Adrenal gland (tissue), 5 donors: Measurements from ENCODE around the gene UQCC3.

Source experiments
- POLR2A ChIP-seq, 2 donors: fragments of 450-650 bp; IDR thresholded peaks; one replicate each; pipeline ENCODE4 v1.6.1; 2017; ENCODE audit warnings: antibody characterized with exemption in 2 of 2, mild to moderate bottlenecking in 2 of 2, moderate library complexity in 1 of 2
- TF ChIP-seq, protein P1 (sequence below), 6 experiments: fragments of 450-650 bp in 4 of 6; fragments of 200-600 bp in 2 of 6; sonication (generic) in 1 of 6; IDR thresholded peaks; 1 replicate in 5 of 6; 2 replicates in 1 of 6; pipeline versions ENCODE4 v1.5.1 to v1.8.0; 2016 to 2021; ENCODE audit warnings: antibody characterized with exemption in 6 of 6, mild to moderate bottlenecking in 2 of 6, moderate library complexity in 1 of 6
- donor health status: DM: no; HTN: no; CAD: no.

DNA sequence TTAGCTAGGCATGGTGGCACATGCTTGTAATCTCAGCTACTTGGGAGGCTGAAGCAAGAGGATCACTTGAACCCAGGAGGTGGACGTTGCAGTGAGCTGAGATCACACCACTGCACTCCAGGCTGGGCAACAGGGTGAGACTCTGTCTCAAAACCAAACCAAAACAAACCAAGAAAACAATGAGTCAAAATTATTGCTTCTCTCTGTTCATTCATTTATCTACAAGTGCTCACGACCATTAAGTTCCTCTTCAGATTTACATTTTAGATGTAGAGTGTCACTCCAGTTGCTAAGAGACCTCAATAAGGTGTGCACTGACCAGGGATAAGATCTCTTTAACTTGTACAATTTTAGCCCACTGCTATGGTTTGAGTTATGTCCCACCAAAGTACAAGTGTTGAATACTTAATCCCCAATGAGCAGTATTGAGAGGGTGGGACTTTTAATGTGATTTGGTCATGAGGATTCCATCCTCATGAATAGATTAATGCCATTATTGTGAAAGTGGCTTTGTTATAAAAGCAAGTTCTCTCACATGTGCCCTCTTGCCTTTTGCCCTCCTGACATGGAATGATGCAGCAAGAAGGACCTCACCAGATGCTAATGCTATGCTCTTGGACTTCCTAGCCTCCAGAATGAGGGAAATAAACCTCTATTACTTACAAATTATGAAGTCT, 48.0 kb downstream of the UQCC3 start:
- TF ChIP-seq, protein P1, sequence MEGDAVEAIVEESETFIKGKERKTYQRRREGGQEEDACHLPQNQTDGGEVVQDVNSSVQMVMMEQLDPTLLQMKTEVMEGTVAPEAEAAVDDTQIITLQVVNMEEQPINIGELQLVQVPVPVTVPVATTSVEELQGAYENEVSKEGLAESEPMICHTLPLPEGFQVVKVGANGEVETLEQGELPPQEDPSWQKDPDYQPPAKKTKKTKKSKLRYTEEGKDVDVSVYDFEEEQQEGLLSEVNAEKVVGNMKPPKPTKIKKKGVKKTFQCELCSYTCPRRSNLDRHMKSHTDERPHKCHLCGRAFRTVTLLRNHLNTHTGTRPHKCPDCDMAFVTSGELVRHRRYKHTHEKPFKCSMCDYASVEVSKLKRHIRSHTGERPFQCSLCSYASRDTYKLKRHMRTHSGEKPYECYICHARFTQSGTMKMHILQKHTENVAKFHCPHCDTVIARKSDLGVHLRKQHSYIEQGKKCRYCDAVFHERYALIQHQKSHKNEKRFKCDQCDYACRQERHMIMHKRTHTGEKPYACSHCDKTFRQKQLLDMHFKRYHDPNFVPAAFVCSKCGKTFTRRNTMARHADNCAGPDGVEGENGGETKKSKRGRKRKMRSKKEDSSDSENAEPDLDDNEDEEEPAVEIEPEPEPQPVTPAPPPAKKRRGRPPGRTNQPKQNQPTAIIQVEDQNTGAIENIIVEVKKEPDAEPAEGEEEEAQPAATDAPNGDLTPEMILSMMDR (IDR thresholded peaks at IDR 0.05), result no peak
- no peak for TF ChIP-seq POLR2A (IDR thresholded peaks at IDR 0.05)
